Measurements from ENCODE around the gene CD9. TPM values are rescaled to one million over a fixed set of nuclear protein-coding genes. Genes with fewer than 3 reads are reported as not detected.

The CD9 gene
- polyA plus RNA-seq, 3 donors: 7.6 to 323 (median 7.7) TPM

DNA sequence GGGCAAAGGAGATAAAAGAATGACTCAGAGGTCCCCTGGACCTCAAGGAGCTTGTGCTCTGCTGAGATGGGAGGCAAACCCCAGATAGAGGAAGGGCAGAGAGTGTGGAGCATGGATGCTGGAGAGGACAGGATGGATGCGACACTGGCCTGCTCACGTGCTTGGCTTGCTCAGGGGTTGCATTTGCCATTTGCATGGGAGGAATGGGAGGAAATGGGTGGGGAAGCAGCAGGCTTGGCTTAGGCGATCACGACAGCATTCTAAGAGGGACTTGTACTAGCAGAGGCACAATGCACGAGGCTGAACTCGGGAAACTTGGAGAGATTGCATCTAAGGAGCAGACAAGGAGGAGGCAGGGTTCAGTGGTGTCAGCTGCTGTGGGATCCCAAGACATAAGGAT is 19.8 kb downstream of the CD9 start:
- Histone ChIP-seq H2AFZ (ENCODE audit: insufficient read depth, low read depth, low read length, poor library complexity, severe bottlenecking) (no peak overlapping the region), H3K4me2 (replicated peaks; ENCODE audit: extremely low read depth, low read length, poor library complexity, severe bottlenecking) (no peak overlapping the region), H3K9me3 (replicated peaks in 1 of 2; ENCODE audit: control insufficient read depth in 1 of 2, insufficient read depth in 1 of 2, low read length in 2 of 2) (no peaks in the 10 kb centered on the region), H3K4me1 (ENCODE audit: control insufficient read depth in 1 of 2, insufficient read depth in 2 of 2, low read length in 2 of 2) (no peaks in the 10 kb centered on the region), H3K36me3 (replicated peaks in 1 of 2; ENCODE audit: control insufficient read depth in 1 of 2, insufficient read depth in 2 of 2, low read length in 2 of 2) (no peaks in the 10 kb centered on the region), H3K4me3 (replicated peaks in 1 of 3; ENCODE audit: low read depth in 2 of 3, low read length in 3 of 3) (no peak overlapping the region), H3K9ac (ENCODE audit: insufficient read depth, low read length, poor library complexity, severe bottlenecking) (no peak overlapping the region), H3K27ac (ENCODE audit: low read depth in 1 of 2, low read length in 2 of 2) (no peak overlapping the region), H3K27me3 (ENCODE audit: control insufficient read depth in 2 of 2, insufficient read depth in 2 of 2, low read length in 2 of 2) (no peaks in the 10 kb centered on the region), H3K79me2 (ENCODE audit: insufficient read depth, low read length) (no peaks in the 10 kb centered on the region), H4K20me1 (ENCODE audit: insufficient read depth, low read length) (no peaks in the 10 kb centered on the region)
- H3K9me3 Mint-ChIP-seq: peaks cover 0 to 3% (median 0%) of the 10 kb centered on the region in 7 donors
- 95% methylated on average over 6 of the region's 6 CpGs for WGBS (ENCODE audit: insufficient coverage)
- H3K36me3 Mint-ChIP-seq: no peaks in the 10 kb centered on the region
- TF ChIP-seq, protein P1, sequence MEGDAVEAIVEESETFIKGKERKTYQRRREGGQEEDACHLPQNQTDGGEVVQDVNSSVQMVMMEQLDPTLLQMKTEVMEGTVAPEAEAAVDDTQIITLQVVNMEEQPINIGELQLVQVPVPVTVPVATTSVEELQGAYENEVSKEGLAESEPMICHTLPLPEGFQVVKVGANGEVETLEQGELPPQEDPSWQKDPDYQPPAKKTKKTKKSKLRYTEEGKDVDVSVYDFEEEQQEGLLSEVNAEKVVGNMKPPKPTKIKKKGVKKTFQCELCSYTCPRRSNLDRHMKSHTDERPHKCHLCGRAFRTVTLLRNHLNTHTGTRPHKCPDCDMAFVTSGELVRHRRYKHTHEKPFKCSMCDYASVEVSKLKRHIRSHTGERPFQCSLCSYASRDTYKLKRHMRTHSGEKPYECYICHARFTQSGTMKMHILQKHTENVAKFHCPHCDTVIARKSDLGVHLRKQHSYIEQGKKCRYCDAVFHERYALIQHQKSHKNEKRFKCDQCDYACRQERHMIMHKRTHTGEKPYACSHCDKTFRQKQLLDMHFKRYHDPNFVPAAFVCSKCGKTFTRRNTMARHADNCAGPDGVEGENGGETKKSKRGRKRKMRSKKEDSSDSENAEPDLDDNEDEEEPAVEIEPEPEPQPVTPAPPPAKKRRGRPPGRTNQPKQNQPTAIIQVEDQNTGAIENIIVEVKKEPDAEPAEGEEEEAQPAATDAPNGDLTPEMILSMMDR (IDR thresholded peaks at IDR 0.05): no peak
- intact Hi-C loops (cut with micrococcal nuclease): no loop called here
- H3K27me3 Mint-ChIP-seq (ENCODE audit: low read depth in 3 of 3): peaks cover 5 to 9% (median 8%) of the 10 kb centered on the region in 3 donors
- H3K4me1 Mint-ChIP-seq: peaks cover 9% of the 10 kb centered on the region
- H3K27ac Mint-ChIP-seq: no peak overlapping the region
- no peak for DNase-seq
- H3K4me3 Mint-ChIP-seq: no peak overlapping the region

DNA sequence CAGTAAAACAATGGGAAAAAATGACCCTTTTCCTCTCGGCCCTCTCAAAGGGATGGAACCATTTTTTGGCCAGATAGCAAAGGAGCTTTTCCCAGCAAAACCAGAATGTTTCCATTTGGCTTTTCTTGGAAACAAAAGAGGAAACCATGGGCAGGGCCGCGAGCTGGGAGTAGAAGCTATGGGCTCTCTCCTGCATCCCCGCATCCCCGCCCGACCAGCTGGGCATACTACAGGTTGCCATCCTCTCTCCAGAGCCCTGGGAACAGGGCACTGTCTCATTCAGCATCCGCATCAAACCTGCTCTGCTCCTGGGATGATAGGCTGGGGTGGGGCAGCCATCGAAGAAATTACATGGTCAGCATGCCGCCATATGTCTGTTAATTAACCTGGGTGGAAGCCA is 20.9 kb downstream of the CD9 start:
- H3K27me3 Mint-ChIP-seq (ENCODE audit: low read depth in 3 of 3): peaks cover 5 to 9% (median 5%) of the 10 kb centered on the region in 3 donors
- peaks cover 0 to 3% (median 0%) of the 10 kb centered on the region in 7 donors for H3K9me3 Mint-ChIP-seq
- TF ChIP-seq, protein P1 (IDR thresholded peaks at IDR 0.05): no peak
- no peak overlapping the region for H3K27ac ChIP-seq (ENCODE audit: low read depth in 1 of 2, low read length in 2 of 2)
- no peaks in the 10 kb centered on the region for H3K9me3 ChIP-seq (replicated peaks in 1 of 2; ENCODE audit: control insufficient read depth in 1 of 2, insufficient read depth in 1 of 2, low read length in 2 of 2)
- H3K4me3 ChIP-seq (replicated peaks in 1 of 3; ENCODE audit: low read depth in 2 of 3, low read length in 3 of 3): no peak overlapping the region
- peaks cover 1 to 4% of the 10 kb centered on the region in 2 donors for H3K4me1 ChIP-seq (ENCODE audit: control insufficient read depth in 1 of 2, insufficient read depth in 2 of 2, low read length in 2 of 2)
- 92% methylated on average over 9 of the region's 9 CpGs for WGBS (ENCODE audit: insufficient coverage)
- no peaks in the 10 kb centered on the region for H3K36me3 Mint-ChIP-seq
- no peak overlapping the region for H3K9ac ChIP-seq (ENCODE audit: insufficient read depth, low read length, poor library complexity, severe bottlenecking)
- H4K20me1 ChIP-seq (ENCODE audit: insufficient read depth, low read length): no peaks in the 10 kb centered on the region
- no peak overlapping the region for H3K27ac Mint-ChIP-seq
- intact Hi-C loops (cut with micrococcal nuclease): no loop called here
- no peaks in the 10 kb centered on the region for H3K79me2 ChIP-seq (ENCODE audit: insufficient read depth, low read length)
- H3K36me3 ChIP-seq (replicated peaks in 1 of 2; ENCODE audit: control insufficient read depth in 1 of 2, insufficient read depth in 2 of 2, low read length in 2 of 2): no peaks in the 10 kb centered on the region
- peaks cover 6% of the 10 kb centered on the region for H3K4me1 Mint-ChIP-seq
- no peak for DNase-seq
- H2AFZ ChIP-seq (ENCODE audit: insufficient read depth, low read depth, low read length, poor library complexity, severe bottlenecking): no peak overlapping the region
- no peaks in the 10 kb centered on the region for H3K27me3 ChIP-seq (ENCODE audit: control insufficient read depth in 2 of 2, insufficient read depth in 2 of 2, low read length in 2 of 2)
- no peak overlapping the region for H3K4me3 Mint-ChIP-seq
- H3K4me2 ChIP-seq (replicated peaks; ENCODE audit: extremely low read depth, low read length, poor library complexity, severe bottlenecking): no peak overlapping the region

Measured in CD14-positive monocyte (primary cell).